GM12878 (cell line): Measurements from ENCODE around the gene TLNRD1. TPM values are rescaled to one million over a fixed set of nuclear protein-coding genes. Genes with fewer than 3 reads are reported as not detected.

Source experiments
- ATAC-seq: fragments of 200-7000 bp; cut with Tn5 transposase; 3 replicates; pipeline ENCODE4 v1.9.1; 2020; ENCODE audit warnings: mild to moderate bottlenecking, moderate library complexity
- BruUV-seq: library from RNA; stranded (reverse); fragments of 400-500 nt; replicated peaks from 2 replicates; lab custom pipeline; 2021; lab: Mats Ljungman, UMichigan
- CTCF ChIA-PET: fragments of 300-600 bp; sonication (Branson Sonifier 250); formaldehyde crosslinking; extraction: SDS; loops from one replicate; lab custom pipeline; 2021; ENCODE audit warnings: inconsistent platforms; lab: Yijun Ruan, JAX
- POLR2A ChIA-PET: fragments of 350-600 bp; formaldehyde crosslinking; extraction: SDS; loops from one replicate; lab custom pipeline; 2021; ENCODE audit warnings: inconsistent platforms; lab: Charles Lee
- RAD21 ChIA-PET: fragments of 300-600 bp; sonication (Branson Sonifier 250); formaldehyde crosslinking; loops from one replicate; lab custom pipeline; 2023; ENCODE audit warnings: antibody characterized with exemption; ENCODE audit not compliant: unreplicated experiment; lab: Charles Lee
- SMC1A ChIA-PET: fragments of 300-600 bp; sonication (Branson Sonifier 250); formaldehyde crosslinking; loops from one replicate; lab custom pipeline; 2023; ENCODE audit not compliant: unreplicated experiment, uncharacterized antibody; lab: Charles Lee
- DNase-seq: peaks from one replicate; pipeline ENCODE4 v3.0.0-alpha.2; 2011; ENCODE audit warnings: low read depth, low spot score
- FAIRE-seq: peaks from 3 replicates; lab custom pipeline; 2011; peaks lifted over from hg19 to GRCh38; lab: Jason Lieb, UNC
- H2AFZ ChIP-seq: 2 replicates; pipeline ENCODE4 v1.6.0; 2011; ENCODE audit warnings: low read depth, low read length, control low read depth; ENCODE audit not compliant: control insufficient read depth
- H3K27ac ChIP-seq: 2 replicates; pipeline ENCODE4 v1.5.1; 2011; ENCODE audit warnings: control low read depth; ENCODE audit not compliant: control insufficient read depth, insufficient read depth
- H3K27me3 ChIP-seq, 2 experiments: replicated peaks in 1 of 2; 2 replicates each; pipeline versions ENCODE4 v1.6.0 to v1.6.1; 2011; ENCODE audit warnings: low read length in 1 of 2; ENCODE audit not compliant: control insufficient read depth in 2 of 2, insufficient read depth in 2 of 2
- H3K36me3 ChIP-seq, 2 experiments: 2 replicates each; pipeline ENCODE4 v1.5.1; 2011; ENCODE audit warnings: low read length in 1 of 2; ENCODE audit not compliant: control insufficient read depth in 2 of 2, insufficient read depth in 2 of 2
- H3K4me1 ChIP-seq: 2 replicates; pipeline ENCODE4 v1.6.1; 2011; ENCODE audit warnings: mild to moderate bottlenecking, low read length, moderate library complexity, mixed read lengths; ENCODE audit not compliant: control insufficient read depth, insufficient read depth
- H3K4me2 ChIP-seq: 2 replicates; pipeline ENCODE4 v1.6.0; 2011; ENCODE audit warnings: control low read depth; ENCODE audit not compliant: control insufficient read depth, insufficient read depth
- H3K4me3 ChIP-seq: fragments of 200-600 bp; sonication (generic); 2 replicates; pipeline ENCODE4 v1.5.1; 2016
- H3K79me2 ChIP-seq: 2 replicates; pipeline ENCODE4 v1.6.0; 2011; ENCODE audit warnings: low read length; ENCODE audit not compliant: control insufficient read depth, insufficient read depth
- H3K9ac ChIP-seq: 2 replicates; pipeline ENCODE4 v1.8.0; 2011; ENCODE audit warnings: low read length, control low read depth, mixed read lengths; ENCODE audit not compliant: control insufficient read depth, insufficient read depth
- H3K9me3 ChIP-seq: replicated peaks from 3 replicates; pipeline ENCODE4 v1.5.1; 2011; ENCODE audit warnings: mild to moderate bottlenecking, low read length; ENCODE audit not compliant: control insufficient read depth, insufficient read depth
- H4K20me1 ChIP-seq: 2 replicates; pipeline ENCODE4 v1.6.0; 2011; ENCODE audit not compliant: control insufficient read depth, insufficient read depth
- ASH2L ChIP-seq: fragments of 300-600, 200-600 bp; sonication (generic); IDR thresholded peaks from 2 replicates; pipeline ENCODE4 v1.6.1; 2017; ENCODE audit warnings: low read depth, mild to moderate bottlenecking, borderline replicate concordance
- ATF7 ChIP-seq: fragments of 450-650 bp; IDR thresholded peaks from 2 replicates; pipeline ENCODE4 v1.6.1; 2016; ENCODE audit warnings: low read depth, mild to moderate bottlenecking
- ELK1 ChIP-seq: IDR thresholded peaks from 2 replicates; pipeline ENCODE4 v1.6.1; 2012; ENCODE audit warnings: low read depth, low read length, improper control_type of control experiment
- HDGF ChIP-seq: fragments of 450-650 bp; IDR thresholded peaks from 2 replicates; pipeline ENCODE4 v1.6.1; 2016; ENCODE audit warnings: antibody characterized with exemption
- JUNB ChIP-seq: IDR thresholded peaks from 2 replicates; pipeline ENCODE4 v1.6.1; 2016; ENCODE audit warnings: antibody characterized with exemption, mild to moderate bottlenecking
- NR2F1 ChIP-seq: fragments of 450-650 bp; conservative IDR thresholded peaks from 2 replicates; pipeline ENCODE4 v1.6.1; 2017; ENCODE audit warnings: mild to moderate bottlenecking
- RELB ChIP-seq: fragments of 450-650 bp; IDR thresholded peaks from 2 replicates; pipeline ENCODE4 v1.6.1; 2017; ENCODE audit warnings: low read depth, mild to moderate bottlenecking, moderate library complexity
- RUNX3 ChIP-seq: IDR thresholded peaks from 2 replicates; pipeline ENCODE4 v1.6.1; 2012; ENCODE audit warnings: low read length, inconsistent platforms
- SIX5 ChIP-seq: IDR thresholded peaks from 2 replicates; pipeline ENCODE4 v1.6.1; 2011; ENCODE audit warnings: mild to moderate bottlenecking, low read depth, low read length, moderate library complexity; ENCODE audit not compliant: severe bottlenecking
- SMAD5 ChIP-seq: IDR thresholded peaks from 2 replicates; pipeline ENCODE4 v1.6.1; 2016; ENCODE audit warnings: antibody characterized with exemption, low read depth
- USF1 ChIP-seq: IDR thresholded peaks from 2 replicates; pipeline ENCODE4 v1.6.1; 2011; ENCODE audit warnings: borderline replicate concordance, low read depth, mild to moderate bottlenecking, moderate library complexity, mixed read lengths, low read length; ENCODE audit not compliant: insufficient read depth; ENCODE audit errors: extremely low read length
- ZNF274 ChIP-seq: IDR thresholded peaks from one replicate; pipeline ENCODE4 v1.8.0; 2011; ENCODE audit not compliant: insufficient read length, insufficient read depth
- WGBS: methylation state at CpG from one replicate; pipeline ENCODE4 v1.1.6; 2016; ENCODE audit warnings: low lambda C conversion rate; ENCODE audit not compliant: insufficient replicate concordance, insufficient coverage; ENCODE audit errors: missing lambda C conversion rate; 5-methylcytosine and 5-hydroxymethylcytosine counted together
- in situ Hi-C: fragments of 300-500 bp; cut with MboI; formaldehyde crosslinking; loops from 9 replicates; pipeline ENCODE4 v1.14.3; 2018; ENCODE audit warnings: mixed read lengths
- intact Hi-C: fragments of 100-400 bp; cut with micrococcal nuclease; formaldehyde crosslinking; loops from one replicate; pipeline ENCODE4 v1.14.2; 2022; ENCODE audit not compliant: unreplicated experiment
- polyA plus RNA-seq, 11 experiments: library from polyadenylated mRNA; depleted of rRNA in 4 of 11; unstranded in 6 of 11; stranded (reverse) in 5 of 11; fragments of >200 nt; fragmentation: Nextera tagmentation in 4 of 11; fragmentation: Illumina TruSeq in 1 of 11; extraction: Ambion mirVana in 4 of 11; extraction: Trizol in 1 of 11; gene quantifications; 1 replicate in 1 of 11; 2 replicates in 10 of 11; pipeline versions ENCODE4 v1.2.1 to v1.2.3, GENCODE V29; 2011 to 2016; ENCODE audit warnings: inconsistent platforms in 2 of 11, missing spikeins in 2 of 11, low read depth in 1 of 11
- total RNA-seq, 4 experiments: library from RNA; depleted of rRNA in 3 of 4; stranded (reverse); fragments of >200 nt in 3 of 4; fragmentation: Illumina TruSeq in 1 of 4; extraction: Trizol in 1 of 4; gene quantifications; 2 replicates each; pipeline versions ENCODE4 v1.2.1 to v1.2.3, GENCODE V29; 2013 to 2021
- TF ChIP-seq, protein P1 (sequence below): fragments of 450-650 bp; IDR thresholded peaks from 2 replicates; pipeline ENCODE4 v1.6.1; 2018; ENCODE audit warnings: mild to moderate bottlenecking, low read depth, moderate library complexity; ENCODE audit not compliant: partially characterized antibody
- TF ChIP-seq, protein P2 (sequence below): fragments of 450-650 bp; IDR thresholded peaks from 2 replicates; pipeline ENCODE4 v1.6.1; 2016; ENCODE audit warnings: mild to moderate bottlenecking, moderate library complexity, borderline replicate concordance

The TLNRD1 gene
- total and polyA plus RNA-seq, 10 of the 15 experiments (the other 5 are each of a cell fraction or from before 2014, with no cell fraction given) = 2.5 to 44.8 (median 9.1) TPM

GRCh38 chr15:80957976-80958375 lies 42.7 kb upstream of the TLNRD1 start:
- no peak overlapping the region for H3K9ac ChIP-seq
- no peak overlapping the region for H2AFZ ChIP-seq
- in situ Hi-C loops (no loop called here), intact Hi-C loops (no loop called here)
- ChIA-PET CTCF (interaction anchor here (1.7 to 2.5 kb wide), 2 partner anchors 11 to 13 kb away, joined by 5 to 7 read pairs; no protein-coding TSS in a partner anchor), POLR2A (no interaction called here), SMC1A (interaction anchor here (0.7 kb wide), 1 partner anchor 12 kb away, joined by 3 read pairs; no protein-coding TSS in a partner anchor), RAD21 (interaction anchor here (1.4 kb wide), 1 partner anchor 9 kb away, joined by 3 read pairs; no protein-coding TSS in a partner anchor)
- H3K27me3 ChIP-seq = no peaks in the 10 kb centered on the region
- no peak overlapping the region for H3K27ac ChIP-seq
- DNase-seq (no peak), FAIRE-seq (no peak), ATAC-seq (no peak)
- no peaks in the 10 kb centered on the region for H3K9me3 ChIP-seq
- TF ChIP-seq NR2F1 (no peak), RELB (no peak), USF1 (no peak), ATF7 (no peak), ASH2L (no peak), ZNF274 (no peak), ELK1 (no peak), HDGF (no peak), RUNX3 (no peak), SMAD5 (no peak), SIX5 (no peak), JUNB (no peak)
- TF ChIP-seq, protein P1, sequence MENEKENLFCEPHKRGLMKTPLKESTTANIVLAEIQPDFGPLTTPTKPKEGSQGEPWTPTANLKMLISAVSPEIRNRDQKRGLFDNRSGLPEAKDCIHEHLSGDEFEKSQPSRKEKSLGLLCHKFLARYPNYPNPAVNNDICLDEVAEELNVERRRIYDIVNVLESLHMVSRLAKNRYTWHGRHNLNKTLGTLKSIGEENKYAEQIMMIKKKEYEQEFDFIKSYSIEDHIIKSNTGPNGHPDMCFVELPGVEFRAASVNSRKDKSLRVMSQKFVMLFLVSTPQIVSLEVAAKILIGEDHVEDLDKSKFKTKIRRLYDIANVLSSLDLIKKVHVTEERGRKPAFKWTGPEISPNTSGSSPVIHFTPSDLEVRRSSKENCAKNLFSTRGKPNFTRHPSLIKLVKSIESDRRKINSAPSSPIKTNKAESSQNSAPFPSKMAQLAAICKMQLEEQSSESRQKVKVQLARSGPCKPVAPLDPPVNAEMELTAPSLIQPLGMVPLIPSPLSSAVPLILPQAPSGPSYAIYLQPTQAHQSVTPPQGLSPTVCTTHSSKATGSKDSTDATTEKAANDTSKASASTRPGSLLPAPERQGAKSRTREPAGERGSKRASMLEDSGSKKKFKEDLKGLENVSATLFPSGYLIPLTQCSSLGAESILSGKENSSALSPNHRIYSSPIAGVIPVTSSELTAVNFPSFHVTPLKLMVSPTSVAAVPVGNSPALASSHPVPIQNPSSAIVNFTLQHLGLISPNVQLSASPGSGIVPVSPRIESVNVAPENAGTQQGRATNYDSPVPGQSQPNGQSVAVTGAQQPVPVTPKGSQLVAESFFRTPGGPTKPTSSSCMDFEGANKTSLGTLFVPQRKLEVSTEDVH = no peak
- TF ChIP-seq, protein P2, sequence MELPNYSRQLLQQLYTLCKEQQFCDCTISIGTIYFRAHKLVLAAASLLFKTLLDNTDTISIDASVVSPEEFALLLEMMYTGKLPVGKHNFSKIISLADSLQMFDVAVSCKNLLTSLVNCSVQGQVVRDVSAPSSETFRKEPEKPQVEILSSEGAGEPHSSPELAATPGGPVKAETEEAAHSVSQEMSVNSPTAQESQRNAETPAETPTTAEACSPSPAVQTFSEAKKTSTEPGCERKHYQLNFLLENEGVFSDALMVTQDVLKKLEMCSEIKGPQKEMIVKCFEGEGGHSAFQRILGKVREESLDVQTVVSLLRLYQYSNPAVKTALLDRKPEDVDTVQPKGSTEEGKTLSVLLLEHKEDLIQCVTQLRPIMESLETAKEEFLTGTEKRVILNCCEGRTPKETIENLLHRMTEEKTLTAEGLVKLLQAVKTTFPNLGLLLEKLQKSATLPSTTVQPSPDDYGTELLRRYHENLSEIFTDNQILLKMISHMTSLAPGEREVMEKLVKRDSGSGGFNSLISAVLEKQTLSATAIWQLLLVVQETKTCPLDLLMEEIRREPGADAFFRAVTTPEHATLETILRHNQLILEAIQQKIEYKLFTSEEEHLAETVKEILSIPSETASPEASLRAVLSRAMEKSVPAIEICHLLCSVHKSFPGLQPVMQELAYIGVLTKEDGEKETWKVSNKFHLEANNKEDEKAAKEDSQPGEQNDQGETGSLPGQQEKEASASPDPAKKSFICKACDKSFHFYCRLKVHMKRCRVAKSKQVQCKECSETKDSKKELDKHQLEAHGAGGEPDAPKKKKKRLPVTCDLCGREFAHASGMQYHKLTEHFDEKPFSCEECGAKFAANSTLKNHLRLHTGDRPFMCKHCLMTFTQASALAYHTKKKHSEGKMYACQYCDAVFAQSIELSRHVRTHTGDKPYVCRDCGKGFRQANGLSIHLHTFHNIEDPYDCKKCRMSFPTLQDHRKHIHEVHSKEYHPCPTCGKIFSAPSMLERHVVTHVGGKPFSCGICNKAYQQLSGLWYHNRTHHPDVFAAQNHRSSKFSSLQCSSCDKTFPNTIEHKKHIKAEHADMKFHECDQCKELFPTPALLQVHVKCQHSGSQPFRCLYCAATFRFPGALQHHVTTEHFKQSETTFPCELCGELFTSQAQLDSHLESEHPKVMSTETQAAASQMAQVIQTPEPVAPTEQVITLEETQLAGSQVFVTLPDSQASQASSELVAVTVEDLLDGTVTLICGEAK = no peak
- no peaks in the 10 kb centered on the region; a peak in 1 of 4 replicates for H3K36me3 ChIP-seq
- H4K20me1 ChIP-seq = no peaks in the 10 kb centered on the region
- no peaks in the 10 kb centered on the region for H3K4me1 ChIP-seq
- H3K4me2 ChIP-seq = no peak overlapping the region
- H3K79me2 ChIP-seq = no peaks in the 10 kb centered on the region
- no peak overlapping the region for H3K4me3 ChIP-seq
- 91% methylated on average over 2 of the region's 2 CpGs for WGBS
- no TSS peak for BruUV-seq
